ENCODE data around the gene UBXN6. TPM values are rescaled to one million over a fixed set of nuclear protein-coding genes. Genes with fewer than 3 reads are reported as not detected.

UBXN6 gene, protein sequence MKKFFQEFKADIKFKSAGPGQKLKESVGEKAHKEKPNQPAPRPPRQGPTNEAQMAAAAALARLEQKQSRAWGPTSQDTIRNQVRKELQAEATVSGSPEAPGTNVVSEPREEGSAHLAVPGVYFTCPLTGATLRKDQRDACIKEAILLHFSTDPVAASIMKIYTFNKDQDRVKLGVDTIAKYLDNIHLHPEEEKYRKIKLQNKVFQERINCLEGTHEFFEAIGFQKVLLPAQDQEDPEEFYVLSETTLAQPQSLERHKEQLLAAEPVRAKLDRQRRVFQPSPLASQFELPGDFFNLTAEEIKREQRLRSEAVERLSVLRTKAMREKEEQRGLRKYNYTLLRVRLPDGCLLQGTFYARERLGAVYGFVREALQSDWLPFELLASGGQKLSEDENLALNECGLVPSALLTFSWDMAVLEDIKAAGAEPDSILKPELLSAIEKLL
- 95.7 and 106 TPM in 2 replicates for total RNA-seq

DNA sequence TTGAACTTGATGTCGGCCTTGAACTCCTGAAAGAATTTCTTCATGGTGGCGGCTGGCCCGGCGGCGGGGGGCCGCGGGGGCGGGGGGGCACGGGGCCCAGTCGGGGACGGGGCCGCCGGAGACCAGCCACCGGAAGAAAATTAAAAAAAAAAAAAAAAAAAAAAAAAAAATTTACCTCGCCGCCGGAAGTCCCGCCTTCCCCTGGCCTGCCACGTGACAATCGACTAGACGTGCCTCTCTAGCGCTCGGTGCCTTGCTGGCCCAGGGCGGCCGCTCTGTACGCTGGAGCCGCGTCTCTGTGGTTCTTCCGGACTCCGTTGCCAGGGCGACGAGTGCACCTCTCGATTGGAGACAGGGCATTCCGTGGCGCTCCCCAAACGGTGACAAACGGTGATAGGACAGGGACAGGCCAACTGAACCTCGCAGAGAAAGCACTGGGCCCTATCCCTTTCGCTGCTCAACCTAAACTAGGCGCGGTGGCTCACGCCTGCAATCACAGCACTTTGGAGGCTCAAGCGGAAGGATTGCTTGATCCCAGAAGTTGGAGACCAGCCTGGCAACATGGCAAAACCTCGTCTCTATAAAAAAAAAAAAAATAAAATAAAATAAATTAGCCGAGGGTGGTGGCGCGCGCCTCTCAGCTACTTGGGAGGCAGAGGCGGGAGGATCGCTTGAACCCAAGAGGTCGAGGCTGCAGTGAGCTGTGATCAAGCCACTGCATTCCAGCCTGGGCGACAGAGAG is at the start of gene UBXN6:
Gene UBXN6 (minus strand): TSS at position 141 of the 742 bp plus-strand sequence. CDS start 97 bp downstream, at position 44.

DNA sequence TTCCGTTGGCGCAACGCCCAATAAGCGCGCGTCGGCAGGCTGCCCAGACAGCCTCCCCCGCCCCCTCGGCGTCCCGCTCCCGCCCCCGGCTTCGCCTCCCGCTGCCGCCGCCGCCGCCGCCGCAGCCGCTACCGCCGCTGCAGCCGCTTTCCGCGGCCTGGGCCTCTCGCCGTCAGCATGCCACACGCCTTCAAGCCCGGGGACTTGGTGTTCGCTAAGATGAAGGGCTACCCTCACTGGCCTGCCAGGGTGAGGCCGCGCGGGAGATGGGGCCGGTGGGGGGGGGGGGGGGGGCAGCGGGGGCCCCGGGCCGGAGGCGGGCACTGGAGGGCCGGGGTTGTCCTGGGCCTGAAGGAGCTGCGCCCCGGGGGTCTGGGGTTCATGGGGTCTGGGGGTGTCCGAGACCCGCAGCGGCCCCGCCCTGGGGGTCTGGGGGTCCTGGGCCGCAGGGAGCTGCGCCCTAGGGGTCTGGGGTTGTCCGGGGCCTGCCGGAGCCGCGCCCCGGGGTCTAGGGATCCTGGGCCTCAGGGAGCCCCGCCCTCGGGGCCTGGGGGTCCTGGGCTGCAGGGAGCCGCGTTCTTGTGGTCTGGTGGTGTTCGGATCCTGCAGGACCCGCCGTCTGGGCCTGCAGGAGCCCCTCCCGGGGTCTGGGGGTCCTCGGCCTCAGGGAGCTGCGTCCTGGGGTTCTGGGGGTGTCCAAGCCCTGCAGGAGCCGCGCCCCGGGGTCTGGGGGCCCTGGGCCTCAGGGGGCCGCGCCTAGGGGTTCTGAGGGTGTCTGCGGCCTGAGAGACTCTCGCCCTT is 14.8 kb upstream of the UBXN6 start, which contains the start of gene HDGFL2:
Gene HDGFL2 (plus strand): TSS at position 124 of the 801 bp plus-strand sequence. CDS start 54 bp downstream, at position 178.

DNA sequence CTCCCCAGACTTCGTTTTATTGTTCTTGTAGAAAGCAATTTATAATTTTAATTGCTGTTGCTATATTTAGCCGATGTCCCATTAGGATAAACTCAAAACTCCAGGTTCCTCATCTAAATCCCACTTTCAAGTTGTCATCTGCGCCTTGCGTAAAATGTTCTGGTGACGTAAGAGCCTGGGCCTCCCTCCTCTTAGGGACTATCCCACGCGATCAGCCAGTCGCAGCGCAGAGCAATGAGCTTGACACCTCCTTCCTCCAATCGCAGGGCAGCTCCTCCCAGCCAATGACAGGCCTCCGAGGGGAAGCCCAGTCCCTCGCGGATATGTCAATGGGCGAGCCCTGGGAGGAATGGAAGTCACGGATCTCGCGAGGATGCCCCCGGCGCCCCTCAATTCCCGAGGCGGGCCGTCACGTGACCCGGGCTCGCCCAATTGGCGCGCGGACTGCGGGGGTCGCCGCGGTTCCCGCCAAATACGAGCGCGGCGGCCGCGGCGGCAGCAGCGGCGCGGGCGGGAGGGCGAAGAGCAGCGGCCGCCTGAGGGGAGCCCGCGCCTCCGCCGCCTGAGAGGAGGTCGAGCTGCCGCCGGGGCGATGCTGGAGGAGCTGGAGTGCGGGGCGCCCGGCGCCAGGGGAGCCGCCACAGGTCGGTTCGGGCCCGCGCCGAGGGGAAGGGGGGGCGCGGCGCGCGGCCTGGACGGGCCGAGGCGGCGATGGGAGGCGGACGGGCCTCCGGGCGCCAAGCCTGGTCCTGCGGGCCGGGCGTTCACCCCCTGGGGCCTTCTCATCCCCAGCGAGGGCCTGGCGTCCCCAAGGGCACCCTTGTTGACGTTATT is 55.2 kb downstream of the UBXN6 start, which contains the start of gene CHAF1A:
Gene CHAF1A (plus strand): TSS at position 470 of the 834 bp plus-strand sequence. CDS start 123 bp downstream, at position 593.

DNA sequence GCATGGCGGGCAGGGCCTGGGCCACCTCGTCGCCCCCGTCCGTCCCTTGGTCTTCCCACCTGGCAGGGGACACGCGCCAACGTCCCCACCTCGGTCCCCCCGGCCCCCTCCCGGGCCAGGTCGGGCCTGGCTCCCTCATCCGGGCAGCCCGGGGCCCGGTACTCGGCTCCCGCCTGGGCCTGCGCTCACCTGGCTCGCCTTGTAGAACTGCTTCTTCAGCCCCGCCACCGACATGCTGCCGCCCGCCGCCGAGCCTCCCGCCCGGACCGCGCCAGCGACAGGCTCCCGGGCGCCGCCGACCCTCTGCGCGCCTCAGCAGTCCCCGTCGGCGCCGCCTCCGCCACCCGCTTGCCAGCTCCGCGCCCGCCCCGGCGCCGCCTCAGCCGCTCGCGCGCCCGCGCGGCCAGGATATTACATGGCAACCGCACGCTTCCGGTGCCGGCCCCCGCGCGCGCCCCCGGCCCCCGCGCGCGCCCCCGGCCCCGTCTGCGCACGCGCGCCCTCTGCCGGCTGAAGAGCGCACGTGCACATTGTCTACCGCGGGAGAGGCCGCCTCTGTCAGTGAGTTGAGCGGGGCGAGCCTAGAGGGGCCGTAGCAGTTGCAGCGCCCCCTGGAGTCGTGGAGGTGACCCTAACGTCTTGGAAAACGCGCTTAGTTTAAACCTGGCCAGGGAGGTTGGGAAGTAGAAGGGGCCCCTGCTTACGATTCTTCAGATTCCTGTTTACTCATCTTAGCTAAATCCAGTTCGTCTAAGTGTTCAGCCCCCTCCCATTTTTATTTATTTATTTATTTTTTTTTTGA is 57.3 kb downstream of the UBXN6 start, which contains the start of gene SH3GL1:
Gene SH3GL1 (minus strand): TSS at position 413 of the 802 bp plus-strand sequence. CDS start 179 bp downstream, at position 234.

Other genes with a start within 250 kb of the UBXN6 start
- 0.96 TPM in 1 of 2 replicates, not detected in the other for gene EBI3, start 228.3 kb downstream of the UBXN6 start, total RNA-seq
- gene YJU2, start 210.7 kb downstream of the UBXN6 start, total RNA-seq, result 18.5 and 20.2 TPM in 2 replicates
- not detected in 2 replicates for gene SHD, start 178.5 kb downstream of the UBXN6 start, total RNA-seq
- gene TMIGD2, start 155.4 kb downstream of the UBXN6 start, total RNA-seq, result not detected in 2 replicates
- 1.9 TPM in 1 of 2 replicates, not detected in the other for gene FSD1, start 153.2 kb downstream of the UBXN6 start, total RNA-seq
- 76.3 and 95.2 TPM in 2 replicates for gene STAP2, start 119.0 kb downstream of the UBXN6 start, total RNA-seq
- gene MPND, start 114.2 kb downstream of the UBXN6 start, total RNA-seq, result 2.8 and 4.3 TPM in 2 replicates
- 34.3 and 43.9 TPM in 2 replicates for gene SH3GL1, start 57.2 kb downstream of the UBXN6 start, total RNA-seq
- 3.9 and 4.5 TPM in 2 replicates for gene CHAF1A, start 55.2 kb downstream of the UBXN6 start, total RNA-seq
- 25.8 and 34.9 TPM in 2 replicates for gene HDGFL2, start 14.5 kb upstream of the UBXN6 start, total RNA-seq
- gene PLIN4, start 60.7 kb upstream of the UBXN6 start, total RNA-seq, result 1.7 and 8.7 TPM in 2 replicates
- gene PLIN5, start 77.4 kb upstream of the UBXN6 start, total RNA-seq, result 0.96 TPM in 1 of 2 replicates, not detected in the other
- gene LRG1, start 82.2 kb upstream of the UBXN6 start, total RNA-seq, result 0.72 TPM in 1 of 2 replicates, not detected in the other
- gene SEMA6B, start 101.9 kb upstream of the UBXN6 start, total RNA-seq, result under 0.01 and 0.24 TPM in 2 replicates
- 0.85 and 1.7 TPM in 2 replicates for gene TNFAIP8L1, start 181.7 kb upstream of the UBXN6 start, total RNA-seq
- 122 and 151 TPM in 2 replicates for gene MYDGF, start 212.5 kb upstream of the UBXN6 start, total RNA-seq